NCI-H146 treated with DMSO at 0.1 percent for 48 hours (cell line): ENCODE data around the gene UBL4B.

Source experiments
- DNase-seq: peaks from one replicate; lab custom pipeline; 2025; ENCODE audit not compliant: unreplicated experiment; lab: John Stamatoyannopoulos, UW

UBL4B gene

GRCh38 chr1:110084227-110085078, 27.8 kb upstream of the UBL4B start:
- DNase-seq = no peak

DNA sequence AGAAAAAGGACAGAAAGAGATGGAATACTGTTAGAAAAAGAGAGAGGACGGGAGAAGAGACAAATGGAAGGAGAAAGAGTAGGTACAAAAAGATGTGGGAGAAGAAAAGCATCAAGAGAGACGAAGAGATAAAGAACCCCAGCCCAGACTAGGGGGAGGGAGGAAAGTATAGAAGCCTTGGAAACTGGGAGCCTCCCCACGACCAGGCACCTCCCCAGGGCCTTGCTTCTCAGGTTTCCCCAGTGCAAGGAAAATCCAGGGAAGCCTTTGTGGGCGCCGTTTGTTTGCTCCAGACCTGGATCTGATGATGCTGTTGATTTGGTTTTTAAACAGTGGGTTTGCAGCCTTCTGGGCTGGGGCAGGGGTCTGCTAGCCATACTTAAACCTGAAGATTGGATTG, 26.6 kb upstream of the UBL4B start:
- no peak for DNase-seq

DNA sequence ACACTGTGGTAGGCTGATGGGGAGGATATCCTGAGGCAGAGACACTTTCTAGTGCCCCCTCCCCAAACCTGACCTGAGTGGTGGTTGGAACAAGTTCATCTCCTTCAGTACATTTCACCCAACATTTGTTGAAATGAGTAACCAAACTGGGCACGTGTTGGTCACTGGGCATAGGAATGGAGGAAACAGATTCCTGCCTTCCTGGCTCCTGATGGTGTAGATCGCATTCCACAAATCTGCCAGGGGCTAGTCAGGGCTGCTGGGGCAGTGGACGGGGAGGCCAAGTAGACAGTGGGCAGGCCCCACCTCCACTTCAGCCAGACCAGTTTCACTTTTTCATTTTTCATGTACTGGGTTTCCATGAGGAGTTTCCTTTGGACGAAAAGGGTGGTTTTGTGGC, 25.3 kb upstream of the UBL4B start:
- DNase-seq = no peak

DNA sequence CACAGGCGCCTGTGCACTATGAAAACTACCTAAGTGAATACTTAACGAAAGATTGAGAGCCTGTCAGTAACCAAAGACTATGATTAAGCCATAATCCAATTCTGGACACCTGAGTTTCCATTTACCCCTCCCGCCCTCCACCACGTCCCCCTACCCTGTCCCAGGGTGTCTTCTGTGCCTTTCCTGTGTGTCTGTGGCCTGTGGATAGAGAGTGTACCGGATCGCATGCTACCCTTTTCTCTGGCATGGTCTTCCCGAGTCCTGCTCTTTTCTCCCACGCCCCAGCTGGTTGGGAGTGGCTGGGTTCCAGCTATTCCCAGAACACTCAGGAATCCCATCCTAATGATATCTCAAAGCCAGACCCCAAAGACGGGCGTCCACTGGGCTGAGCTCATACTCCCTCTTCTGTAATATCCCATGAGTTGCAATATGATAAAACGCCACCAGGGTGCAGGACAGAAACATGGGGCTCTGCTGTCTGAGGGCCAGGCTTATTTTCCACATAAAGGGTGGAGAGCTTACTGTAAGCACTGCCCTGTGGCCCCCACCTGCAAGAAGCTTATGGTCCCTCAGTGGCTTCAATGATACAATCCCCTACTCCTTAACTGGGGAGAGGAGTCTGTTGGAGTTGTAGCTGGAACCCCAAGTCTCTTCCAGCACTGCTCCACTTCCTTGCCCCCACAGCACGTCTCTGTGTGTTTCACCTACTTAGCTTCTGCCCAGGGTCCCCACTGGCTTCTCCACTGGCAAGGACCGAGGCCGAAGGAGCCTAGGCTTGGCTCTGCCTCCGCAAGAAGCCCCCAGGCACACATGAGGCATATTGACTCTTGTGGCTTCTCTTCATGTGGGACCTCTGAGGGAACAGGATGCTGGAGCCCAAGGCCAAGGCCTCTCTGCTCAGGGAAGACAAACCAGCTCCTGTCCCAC, 24.2 kb upstream of the UBL4B start:
- peak; percentile 24 for DNase-seq

DNA sequence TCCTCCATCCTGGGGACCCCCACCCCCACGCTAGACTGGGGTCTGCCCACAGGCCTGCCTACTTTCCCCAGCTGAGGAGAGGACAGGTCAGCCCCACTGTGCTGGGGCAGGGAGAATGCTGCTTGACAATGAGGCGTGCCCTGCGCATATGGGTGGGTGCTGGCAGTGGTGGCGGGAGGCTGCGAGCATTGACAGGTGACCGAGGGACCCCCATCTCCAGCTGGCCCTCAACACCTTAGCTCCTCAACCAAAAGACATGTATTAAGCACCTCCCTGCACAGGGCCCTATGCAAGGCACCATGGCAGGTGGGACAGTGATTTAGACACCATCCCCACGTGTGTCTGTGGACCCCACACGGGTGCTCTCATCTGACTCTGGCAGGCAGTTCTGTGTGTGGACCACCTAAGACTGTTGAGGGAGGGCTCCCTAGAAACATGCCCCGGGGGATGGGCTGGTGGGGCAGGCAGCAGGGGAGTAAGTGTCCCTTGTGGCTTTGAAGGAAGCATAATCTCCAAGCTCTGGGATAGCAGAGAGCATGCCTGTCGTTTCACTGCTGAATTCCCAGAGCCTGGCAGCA, 23.4 kb upstream of the UBL4B start:
- no peak for DNase-seq

GRCh38 chr1:110089561-110090275, 22.5 kb upstream of the UBL4B start:
- DNase-seq = no peak

DNA sequence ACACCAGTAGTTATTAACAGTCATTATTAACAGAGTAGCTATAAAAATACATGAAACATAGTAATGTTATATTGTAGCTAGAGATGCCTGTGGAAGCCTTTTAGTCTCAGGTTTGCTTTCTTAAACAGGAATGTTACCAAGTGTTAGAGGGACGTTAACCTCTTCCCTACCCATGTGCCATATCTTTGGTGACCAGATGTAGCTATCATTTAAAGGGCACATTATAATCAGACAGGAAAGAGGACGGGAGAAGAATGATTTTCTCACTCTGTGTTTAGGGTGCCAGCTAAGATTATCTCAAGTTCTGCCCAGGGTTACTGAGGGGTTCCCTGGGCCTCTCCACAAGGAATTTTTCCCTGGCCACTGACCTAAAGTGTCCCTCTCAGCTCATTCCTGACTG, 20.9 kb upstream of the UBL4B start:
- DNase-seq = no peak

- no peak for DNase-seq
Measured at GRCh38 chr1:110091791-110092190, 20.5 kb upstream of the UBL4B start.

DNA sequence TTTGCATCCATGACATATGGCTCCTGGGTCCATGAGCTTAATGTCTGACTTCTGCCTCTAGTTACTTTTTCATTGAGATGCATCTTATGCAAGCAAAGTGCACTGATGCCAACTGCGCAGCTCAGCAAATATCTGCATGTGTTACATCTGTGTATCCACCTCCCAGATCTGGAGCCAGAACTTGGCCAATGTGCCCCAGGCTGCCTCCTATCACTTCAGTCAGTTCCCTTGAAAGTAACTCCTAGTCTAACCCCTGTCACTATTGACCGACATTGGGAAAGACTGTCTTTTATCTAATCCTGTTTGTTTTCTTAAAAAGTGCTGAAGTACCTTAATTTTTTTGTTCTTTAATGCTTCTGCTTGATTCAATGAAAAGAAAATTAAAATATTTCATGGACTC, 19.3 kb upstream of the UBL4B start:
- DNase-seq = no peak

DNA sequence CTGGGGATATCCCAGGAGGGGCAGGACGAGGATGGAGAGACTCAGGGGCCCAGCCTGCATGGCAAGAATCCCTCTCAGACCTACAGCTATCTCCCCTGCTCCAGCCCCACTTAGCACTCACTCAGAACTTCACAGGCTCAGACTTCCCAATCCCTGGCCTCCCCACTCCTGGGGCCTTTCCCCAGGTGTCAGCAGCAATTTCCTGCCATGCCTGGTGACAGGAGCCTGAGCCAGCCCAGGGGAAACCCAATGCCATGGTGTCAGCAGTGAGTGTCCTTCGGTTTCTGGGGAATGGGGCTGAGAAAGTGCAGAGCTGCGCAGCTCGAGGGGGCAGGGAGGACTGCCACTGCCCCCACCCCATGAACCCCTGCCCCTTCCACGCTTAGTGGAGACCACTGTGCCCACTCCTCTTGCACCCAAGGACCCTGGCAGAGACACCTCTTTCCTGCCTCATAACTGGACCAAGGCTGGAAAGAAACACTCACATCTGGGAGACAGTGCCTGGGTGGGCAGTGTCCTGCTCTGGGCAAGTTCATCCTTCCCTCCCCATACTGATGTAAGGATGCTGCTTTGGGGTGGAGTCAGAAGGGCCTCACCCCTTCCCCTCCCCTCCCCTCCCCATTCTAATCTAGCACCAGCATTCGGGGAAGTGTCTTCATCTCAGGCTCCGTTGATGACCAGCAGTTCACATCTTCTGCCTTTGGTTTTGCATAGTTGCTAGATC, 17.1 kb upstream of the UBL4B start:
- no peak for DNase-seq

- no peak for DNase-seq
Measured at GRCh38 chr1:110097507-110098221, 14.6 kb upstream of the UBL4B start.

GRCh38 chr1:110098222-110099026, 13.8 kb upstream of the UBL4B start:
- DNase-seq = no peak

- DNase-seq = no peak
Measured at GRCh38 chr1:110100335-110100734, 11.9 kb upstream of the UBL4B start.

- DNase-seq = no peak
Measured at GRCh38 chr1:110102081-110102480, 10.2 kb upstream of the UBL4B start.

GRCh38 chr1:110106013-110106941, 6.0 kb upstream of the UBL4B start:
- peak; percentile 42 for DNase-seq

DNA sequence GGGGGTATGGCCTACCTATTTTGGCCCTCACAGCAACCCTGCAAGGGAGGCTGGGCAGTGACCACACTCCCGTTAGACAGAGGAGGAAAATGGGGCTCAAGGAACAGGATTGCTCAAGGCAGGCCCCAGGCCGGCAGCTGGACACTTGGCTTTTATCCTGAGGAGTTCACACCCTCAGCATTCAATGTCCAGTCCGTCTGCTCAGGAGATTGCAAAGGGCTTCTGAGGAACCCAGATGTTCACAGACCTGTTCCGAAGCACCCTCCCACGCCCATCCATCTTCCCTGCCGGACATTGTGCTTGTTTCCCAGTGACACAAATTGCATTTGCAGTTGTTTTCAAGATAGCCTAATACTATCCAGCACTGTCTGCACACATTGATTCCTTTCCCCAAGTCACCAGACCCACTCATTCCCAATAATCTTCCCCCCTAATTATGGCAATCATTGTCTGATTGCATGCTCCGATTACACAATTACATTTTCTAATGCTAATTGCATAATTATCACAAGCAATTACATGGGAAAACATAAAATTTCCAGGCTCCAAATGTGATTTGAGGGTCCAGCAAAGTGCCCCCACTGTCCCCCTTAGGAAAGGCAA, 4.3 kb upstream of the UBL4B start:
- no peak for DNase-seq

DNA sequence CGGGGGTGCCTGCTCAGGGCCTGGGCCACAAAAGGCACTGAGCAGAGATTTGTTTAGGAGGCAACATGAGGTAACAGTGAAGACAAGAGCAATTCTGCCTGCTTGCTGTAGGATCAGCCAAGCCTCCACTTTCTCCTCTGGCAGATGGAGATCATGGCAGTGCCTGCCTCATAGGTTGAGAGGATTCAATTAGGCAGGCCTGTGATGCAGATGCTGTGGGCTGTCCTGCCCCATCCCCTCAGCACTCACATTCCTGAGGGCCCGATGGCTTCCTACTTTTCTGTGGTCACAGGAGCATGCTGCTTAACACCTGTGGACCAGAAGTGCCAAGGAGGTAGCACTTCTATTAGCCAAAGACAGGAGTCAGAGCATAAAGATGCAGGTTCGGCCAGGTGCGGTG, 1.2 kb upstream of the UBL4B start:
- no peak for DNase-seq
